ENCODE results near the gene ZNF496.
"Not testable (repeated sequence)": the region's sequence is repeated elsewhere in the genome, so short reads cannot be mapped to it uniquely, and the experiment has no call there.

Gene ZNF496

GRCh38 chr1:247287460-247287859, 44.2 kb downstream of the ZNF496 start:
- Histone ChIP-seq H3K9me3 (ENCODE audit: insufficient read depth, low read depth, low read length) (no peaks in the 10 kb centered on the region), H3K27ac (ENCODE audit: low read length) (no peak overlapping the region), H3K4me1 (ENCODE audit: insufficient read depth, low read length) (peaks cover 7% of the 10 kb centered on the region; the same call in 1 of the 2 replicates), H3K4me3 (ENCODE audit: low read length) (no peak overlapping the region), H3K9ac (ENCODE audit: low read depth, low read length) (no peak overlapping the region), H3K36me3 (ENCODE audit: insufficient read depth, low read depth, low read length) (no peaks in the 10 kb centered on the region), H3K27me3 (ENCODE audit: insufficient read depth, low read length) (no peaks in the 10 kb centered on the region)

GRCh38 chr1:247286134-247286670, 45.5 kb downstream of the ZNF496 start:
- Histone ChIP-seq H3K36me3 (ENCODE audit: insufficient read depth, low read depth, low read length) (no peaks in the 10 kb centered on the region), H3K9ac (ENCODE audit: low read depth, low read length) (no peak overlapping the region), H3K27ac (ENCODE audit: low read length) (no peak overlapping the region), H3K4me1 (ENCODE audit: insufficient read depth, low read length) (peaks cover 4% of the 10 kb centered on the region; the same call in 1 of the 2 replicates), H3K9me3 (ENCODE audit: insufficient read depth, low read depth, low read length) (no peaks in the 10 kb centered on the region), H3K27me3 (ENCODE audit: insufficient read depth, low read length) (no peaks in the 10 kb centered on the region), H3K4me3 (ENCODE audit: low read length) (no peak overlapping the region)

GRCh38 chr1:247281001-247281574, 50.6 kb downstream of the ZNF496 start:
- Histone ChIP-seq H3K27ac (ENCODE audit: low read length) (no peak overlapping the region), H3K27me3 (ENCODE audit: insufficient read depth, low read length) (no peaks in the 10 kb centered on the region), H3K4me1 (ENCODE audit: insufficient read depth, low read length) (peaks cover 5% of the 10 kb centered on the region; the same call in 1 of the 2 replicates), H3K9ac (ENCODE audit: low read depth, low read length) (no peak overlapping the region), H3K36me3 (ENCODE audit: insufficient read depth, low read depth, low read length) (no peaks in the 10 kb centered on the region), H3K4me3 (ENCODE audit: low read length) (no peak overlapping the region), H3K9me3 (ENCODE audit: insufficient read depth, low read depth, low read length) (no peaks in the 10 kb centered on the region)

GRCh38 chr1:247277191-247277590, 54.5 kb downstream of the ZNF496 start:
- no peak overlapping the region for H3K27ac ChIP-seq (ENCODE audit: low read length)
- no peaks in the 10 kb centered on the region for H3K9me3 ChIP-seq (ENCODE audit: insufficient read depth, low read depth, low read length)
- peaks cover 5% of the 10 kb centered on the region; the same call in 1 of the 2 replicates for H3K4me1 ChIP-seq (ENCODE audit: insufficient read depth, low read length)

GRCh38 chr1:247274605-247275256, 56.9 kb downstream of the ZNF496 start:
- H3K36me3 ChIP-seq (ENCODE audit: insufficient read depth, low read depth, low read length) = no peaks in the 10 kb centered on the region
- no peak overlapping the region for H3K9ac ChIP-seq (ENCODE audit: low read depth, low read length)
- peaks cover 9% of the 10 kb centered on the region for H3K9me3 ChIP-seq (ENCODE audit: insufficient read depth, low read depth, low read length)
- H3K4me1 ChIP-seq (ENCODE audit: insufficient read depth, low read length) = no peaks in the 10 kb centered on the region
- H3K27me3 ChIP-seq (ENCODE audit: insufficient read depth, low read length) = no peaks in the 10 kb centered on the region
- H3K27ac ChIP-seq (ENCODE audit: low read length) = no peak overlapping the region
- H3K4me3 ChIP-seq (ENCODE audit: low read length) = no peak overlapping the region

More at GRCh38 chr1:247277191-247277590, 54.5 kb downstream of the ZNF496 start:
- Histone ChIP-seq H3K27me3 (ENCODE audit: insufficient read depth, low read length) (no peaks in the 10 kb centered on the region), H3K4me3 (ENCODE audit: low read length) (no peak overlapping the region), H3K36me3 (ENCODE audit: insufficient read depth, low read depth, low read length) (no peaks in the 10 kb centered on the region), H3K9ac (ENCODE audit: low read depth, low read length) (no peak overlapping the region)

- Histone ChIP-seq H3K9me3 (ENCODE audit: insufficient read depth, low read depth, low read length) (peaks cover 16% of the 10 kb centered on the region), H3K4me3 (ENCODE audit: low read length) (no peak overlapping the region), H3K4me1 (ENCODE audit: insufficient read depth, low read length) (no peaks in the 10 kb centered on the region), H3K27ac (ENCODE audit: low read length) (no peak overlapping the region), H3K27me3 (ENCODE audit: insufficient read depth, low read length) (no peaks in the 10 kb centered on the region), H3K9ac (ENCODE audit: low read depth, low read length) (no peak overlapping the region), H3K36me3 (ENCODE audit: insufficient read depth, low read depth, low read length) (no peaks in the 10 kb centered on the region)
These were observed 58.7 kb downstream of the ZNF496 start for GRCh38 chr1:247273013-247273412.

- H3K4me1 ChIP-seq (ENCODE audit: insufficient read depth, low read length) = no peaks in the 10 kb centered on the region
- H3K27me3 ChIP-seq (ENCODE audit: insufficient read depth, low read length) = no peaks in the 10 kb centered on the region
- peaks cover 16% of the 10 kb centered on the region for H3K9me3 ChIP-seq (ENCODE audit: insufficient read depth, low read depth, low read length)
- no peak overlapping the region for H3K27ac ChIP-seq (ENCODE audit: low read length)
- no peaks in the 10 kb centered on the region for H3K36me3 ChIP-seq (ENCODE audit: insufficient read depth, low read depth, low read length)
- no peak overlapping the region for H3K4me3 ChIP-seq (ENCODE audit: low read length)
- no peak overlapping the region for H3K9ac ChIP-seq (ENCODE audit: low read depth, low read length)
These were observed 61.7 kb downstream of the ZNF496 start for GRCh38 chr1:247270003-247270402.

- Histone ChIP-seq H3K27ac (ENCODE audit: low read length) (no peak overlapping the region), H3K9ac (ENCODE audit: low read depth, low read length) (no peak overlapping the region), H3K4me1 (ENCODE audit: insufficient read depth, low read length) (no peaks in the 10 kb centered on the region), H3K27me3 (ENCODE audit: insufficient read depth, low read length) (no peaks in the 10 kb centered on the region), H3K4me3 (ENCODE audit: low read length) (no peak overlapping the region), H3K9me3 (ENCODE audit: insufficient read depth, low read depth, low read length) (peaks cover 16% of the 10 kb centered on the region), H3K36me3 (ENCODE audit: insufficient read depth, low read depth, low read length) (no peaks in the 10 kb centered on the region)
These were observed 62.5 kb downstream of the ZNF496 start for GRCh38 chr1:247269133-247269532.

- Histone ChIP-seq H3K9ac (ENCODE audit: low read depth, low read length) (no peak overlapping the region), H3K27ac (ENCODE audit: low read length) (no peak overlapping the region), H3K4me1 (ENCODE audit: insufficient read depth, low read length) (no peaks in the 10 kb centered on the region), H3K4me3 (ENCODE audit: low read length) (no peak overlapping the region), H3K36me3 (ENCODE audit: insufficient read depth, low read depth, low read length) (no peaks in the 10 kb centered on the region), H3K27me3 (ENCODE audit: insufficient read depth, low read length) (no peaks in the 10 kb centered on the region), H3K9me3 (ENCODE audit: insufficient read depth, low read depth, low read length) (peaks cover 16% of the 10 kb centered on the region)
These were observed 63.1 kb downstream of the ZNF496 start for GRCh38 chr1:247268390-247269045.

- Histone ChIP-seq H3K4me3 (ENCODE audit: low read length) (no peak overlapping the region), H3K27me3 (ENCODE audit: insufficient read depth, low read length) (no peaks in the 10 kb centered on the region), H3K27ac (ENCODE audit: low read length) (no peak overlapping the region), H3K9me3 (ENCODE audit: insufficient read depth, low read depth, low read length) (peaks cover 16% of the 10 kb centered on the region), H3K4me1 (ENCODE audit: insufficient read depth, low read length) (no peaks in the 10 kb centered on the region), H3K9ac (ENCODE audit: low read depth, low read length) (no peak overlapping the region), H3K36me3 (ENCODE audit: insufficient read depth, low read depth, low read length) (no peaks in the 10 kb centered on the region)
These were observed 65.6 kb downstream of the ZNF496 start for GRCh38 chr1:247266053-247266452.

GRCh38 chr1:247255772-247256171, 75.9 kb downstream of the ZNF496 start, which contains the start of gene VN1R5:
VN1R5 (plus strand) TSS chr1:247256072.
- H3K27ac ChIP-seq (ENCODE audit: low read length); H3K4me1 ChIP-seq (ENCODE audit: insufficient read depth, low read length); H3K9ac ChIP-seq (ENCODE audit: low read depth, low read length); H3K4me3 ChIP-seq (ENCODE audit: low read length); H3K9me3 ChIP-seq (ENCODE audit: insufficient read depth, low read depth, low read length); H3K36me3 ChIP-seq (ENCODE audit: insufficient read depth, low read depth, low read length); H3K27me3 ChIP-seq (ENCODE audit: insufficient read depth, low read length): not testable (repeated sequence)

Measured in iPS-20b (cell line).